Activated CD4-positive, alpha-beta T cell treated with anti-CD3 and anti-CD28 coated beads, Interleukin-2, amount 50 U/mL, for 48 hours (primary cell): ENCODE results near the gene COX15.
A peak's percentile ranks its signal among the peaks of the same experiment; 100 is the strongest.
"Not testable (repeated sequence)": the region's sequence is repeated elsewhere in the genome, so short reads cannot be mapped to it uniquely, and the experiment has no call there.

Experiments used
- DNase-seq, 2 experiments: peaks; one replicate each; pipeline ENCODE4 v3.0.0-alpha.2; 2020

The COX15 gene

DNA sequence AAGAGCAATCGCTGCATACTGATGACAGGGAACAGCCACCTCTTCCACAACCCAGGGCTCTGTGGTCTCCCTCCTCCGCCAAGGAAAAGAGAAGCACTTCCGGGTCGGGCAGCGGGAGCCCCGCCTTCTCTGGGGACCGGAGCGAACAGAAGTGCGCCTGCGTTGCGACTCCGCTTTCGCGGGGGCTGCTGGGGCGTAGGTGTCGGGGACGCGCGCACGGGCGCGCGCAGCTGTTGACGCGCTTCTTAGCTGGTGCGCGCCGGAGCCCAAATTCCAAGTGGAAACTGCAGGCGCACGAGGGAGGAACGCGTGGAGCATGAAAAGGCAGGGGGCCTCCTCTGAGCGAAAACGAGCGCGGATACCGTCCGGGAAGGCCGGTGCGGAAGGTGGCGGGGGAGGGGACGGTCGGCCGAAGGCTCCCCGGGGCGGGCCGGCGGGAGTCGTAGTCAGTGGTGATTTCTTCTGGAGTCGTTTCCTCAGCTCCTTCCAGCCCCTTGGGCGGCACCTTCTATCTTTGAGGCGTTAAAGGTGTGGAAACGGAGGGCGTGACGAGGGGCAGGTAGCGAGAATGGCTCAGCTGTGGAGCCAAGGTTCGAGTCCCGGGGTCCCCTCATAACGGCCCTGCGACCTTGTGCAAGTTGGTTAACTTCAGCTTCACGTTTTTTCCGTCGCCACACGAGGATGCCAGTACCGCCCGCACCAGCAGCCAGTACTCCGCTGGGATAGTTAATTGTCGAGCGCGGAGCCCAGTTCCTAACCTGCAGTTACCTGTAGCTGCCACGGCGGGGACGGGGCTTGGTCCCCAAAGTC lies at the start of gene COX15, which contains the start of gene CUTC:
COX15 (minus strand) TSS at position 95 of the 810 bp plus-strand sequence; CDS start at position 17, 78 bp downstream.
CUTC (plus strand) TSS at position 202 of the 810 bp plus-strand sequence; CDS start at position 317, 115 bp downstream.
- peak; percentile 94 to 96 for DNase-seq

DNA sequence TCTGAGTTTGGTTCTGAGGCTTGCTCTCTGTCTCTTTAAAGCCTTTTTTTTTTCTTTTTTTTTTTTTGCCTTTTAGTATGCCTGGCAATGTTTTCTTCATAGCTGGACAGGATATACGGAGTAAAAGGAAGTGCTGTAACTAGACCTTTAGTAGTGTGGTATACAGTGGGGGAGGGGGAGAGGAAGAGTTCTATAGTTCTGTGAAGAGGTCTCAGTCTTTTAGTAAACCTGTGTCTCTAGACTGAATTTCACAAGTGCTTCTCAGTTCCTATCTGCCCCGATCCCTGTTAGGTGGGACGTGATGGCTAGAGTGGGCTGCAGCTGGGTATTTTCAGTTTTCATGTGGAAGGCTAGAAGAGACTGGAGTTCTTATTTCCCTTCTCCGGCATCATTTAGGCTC lies 47.4 kb upstream of the COX15 start:
- DNase-seq = no peak

DNA sequence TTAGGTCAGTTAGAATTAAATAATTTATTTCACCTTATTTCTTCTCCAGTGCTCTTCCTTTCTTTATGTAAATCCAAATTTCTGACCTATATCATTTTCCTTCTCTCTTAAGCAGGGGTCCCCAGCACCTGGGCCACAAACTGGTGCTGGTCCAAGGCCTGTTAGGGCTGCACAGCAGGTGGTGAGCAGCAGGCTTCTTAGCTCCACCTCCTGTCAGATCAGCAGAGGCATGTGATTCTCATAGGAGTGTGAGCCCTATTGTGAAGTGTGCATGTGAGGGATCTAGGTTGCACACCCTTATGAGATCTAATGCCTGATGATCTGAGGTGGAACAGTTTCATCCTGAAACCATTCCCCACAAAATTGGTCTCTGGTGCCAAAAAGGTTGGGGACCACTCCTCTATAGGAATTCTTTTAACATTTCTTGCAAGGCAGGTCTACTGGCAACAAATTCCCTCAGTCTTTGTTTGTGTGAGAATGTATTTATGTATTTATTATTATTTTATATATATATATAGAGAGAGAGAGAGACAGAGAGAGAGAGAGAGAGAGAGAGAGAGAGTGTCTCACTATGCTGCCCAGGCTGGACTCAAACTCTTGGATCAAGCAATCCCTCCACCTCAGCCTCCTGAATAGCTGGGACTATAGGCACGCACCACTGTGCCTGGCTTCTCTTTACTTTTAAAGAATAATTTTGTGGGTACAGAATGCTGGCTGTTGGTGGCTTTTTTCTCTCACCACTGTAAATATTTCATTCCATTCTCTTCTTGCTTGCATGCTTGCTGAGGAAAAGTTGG lies 46.2 kb upstream of the COX15 start:
- no peak for DNase-seq

GRCh38 chr10:99775850-99776249 lies 43.9 kb upstream of the COX15 start:
- DNase-seq = no peak

DNA sequence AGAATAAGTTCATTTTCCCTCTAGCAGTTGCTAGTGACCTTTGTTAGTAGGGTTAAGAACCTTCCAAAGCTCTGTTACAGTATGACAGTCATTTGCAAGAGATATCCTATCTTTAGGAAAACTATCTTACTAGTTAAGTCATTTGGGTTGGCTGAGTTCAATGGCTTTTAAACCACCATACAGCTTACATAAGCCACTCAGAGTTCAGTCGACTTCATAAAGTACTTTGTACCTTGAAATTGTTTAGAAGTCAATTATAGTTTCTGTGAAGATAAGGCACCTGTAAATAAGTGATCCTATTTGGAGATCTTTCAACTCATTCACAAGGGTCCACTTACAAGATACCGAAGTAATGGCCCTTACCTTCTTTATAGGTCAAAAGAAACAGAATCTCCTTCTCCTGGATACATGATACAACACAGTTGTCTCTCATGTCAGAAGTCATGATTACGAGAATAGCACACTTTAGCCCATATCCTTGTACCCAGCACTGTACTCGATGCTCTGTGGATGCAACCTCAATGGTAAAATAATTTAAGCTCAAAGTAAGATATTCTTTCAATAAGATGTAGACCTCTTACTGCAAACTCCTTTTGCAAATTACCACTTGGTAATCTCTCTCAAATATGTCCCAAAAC lies 38.6 kb upstream of the COX15 start:
- no peak for DNase-seq

DNA sequence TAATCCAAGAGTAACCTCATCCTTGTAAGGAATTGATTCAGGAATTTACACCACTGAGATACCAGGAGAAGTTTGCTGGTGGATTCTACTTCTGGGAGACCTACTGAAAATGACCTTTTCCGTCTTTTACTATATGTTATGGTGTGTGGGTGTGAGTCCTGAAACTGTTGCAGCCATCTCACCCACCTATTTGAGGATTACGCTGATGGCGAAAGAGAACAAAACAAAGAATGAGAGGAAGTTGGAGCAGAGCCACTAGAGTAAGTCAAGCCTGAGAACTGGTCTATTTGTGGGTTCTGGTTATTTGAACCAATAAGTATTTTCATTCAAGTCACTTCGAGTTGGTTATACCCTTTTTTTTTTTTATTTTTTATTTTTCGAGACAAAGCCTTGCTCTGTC lies 37.8 kb upstream of the COX15 start:
- DNase-seq = no peak

DNA sequence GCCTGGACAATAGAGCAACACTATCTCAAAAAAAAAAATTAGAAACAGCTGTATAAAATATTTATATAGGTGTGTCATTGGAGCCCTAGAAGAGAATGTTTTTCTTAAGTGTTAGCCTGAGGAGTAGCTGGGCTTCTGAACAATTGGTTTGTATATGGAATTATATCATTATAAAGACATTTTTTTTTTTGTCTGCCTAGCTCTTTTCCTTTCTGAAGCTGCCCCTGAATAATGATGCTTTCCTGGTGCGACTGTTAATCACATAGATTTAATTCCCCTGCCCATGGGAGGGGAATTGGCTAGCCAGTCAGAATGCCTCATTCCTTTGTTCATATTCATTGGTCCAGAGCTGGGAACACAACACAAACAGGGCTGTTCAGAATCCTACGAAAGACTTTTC lies 36.6 kb upstream of the COX15 start:
- DNase-seq = no peak

- DNase-seq = no peak
Measured at GRCh38 chr10:99767901-99768300, 36.0 kb upstream of the COX15 start.

GRCh38 chr10:99766302-99766681 lies 34.4 kb upstream of the COX15 start:
- DNase-seq = no peak

DNA sequence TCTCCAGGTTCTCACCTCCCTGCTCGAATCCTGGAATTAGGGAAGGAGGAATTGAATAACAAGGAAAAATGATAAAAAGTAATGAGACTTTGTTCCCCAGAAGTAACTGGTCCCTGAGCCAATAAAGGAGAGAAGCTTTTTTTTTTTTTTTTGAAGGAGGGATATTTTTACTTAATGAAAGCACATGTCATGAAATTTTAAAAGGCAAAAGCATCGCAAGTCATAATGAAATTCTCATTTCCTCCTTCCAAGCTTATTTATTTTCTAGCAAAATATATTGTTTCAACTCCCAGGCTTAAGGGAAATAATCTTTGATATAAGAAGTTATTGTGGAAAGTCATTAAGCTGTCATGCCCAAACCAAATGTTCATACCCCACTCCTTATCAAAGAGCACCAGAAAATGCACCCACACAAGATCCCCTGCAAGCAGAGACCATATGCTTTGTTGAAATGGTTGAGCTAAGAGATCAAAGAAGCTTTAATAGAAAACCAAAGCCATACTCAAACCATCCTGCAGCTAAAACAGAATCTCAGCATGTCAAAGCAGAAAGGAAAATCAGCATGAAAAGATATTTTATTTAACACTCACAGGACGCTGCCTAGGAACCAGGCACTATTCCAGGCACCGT lies 33.9 kb upstream of the COX15 start:
- no peak for DNase-seq

GRCh38 chr10:99761365-99761764 lies 29.4 kb upstream of the COX15 start:
- DNase-seq = no peak

GRCh38 chr10:99760321-99760720 lies 28.4 kb upstream of the COX15 start:
- no peak for DNase-seq

DNA sequence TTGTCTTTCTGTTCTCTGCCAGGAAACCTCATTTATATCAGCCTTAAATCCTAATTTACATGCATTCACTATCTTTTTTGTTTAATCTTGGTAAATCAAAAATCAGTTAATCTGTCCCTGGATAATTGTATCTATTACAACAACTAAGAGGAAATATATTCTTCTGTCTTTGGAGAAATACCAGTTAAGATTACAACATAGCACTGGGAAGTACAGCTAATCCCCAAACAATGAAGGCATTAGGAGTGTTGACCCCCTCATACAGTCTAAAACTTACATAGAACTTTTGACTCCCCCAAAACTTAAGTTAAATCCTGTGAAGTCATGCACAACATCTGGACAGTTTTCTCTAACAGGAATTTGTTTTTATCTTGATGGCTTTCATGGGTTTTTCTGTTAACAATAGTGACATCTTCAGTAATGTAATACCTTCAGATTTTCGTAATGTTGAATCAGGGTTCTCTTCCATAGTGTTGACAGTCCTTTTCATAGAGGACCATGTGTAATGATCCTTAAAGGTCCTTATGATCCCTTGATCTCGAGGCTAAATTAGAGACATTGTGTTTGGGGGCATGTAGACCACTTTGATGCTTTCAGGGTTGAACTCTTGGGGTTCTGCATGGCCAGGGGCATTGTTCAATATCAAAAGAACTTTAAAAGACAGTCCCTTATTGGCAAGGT lies 26.4 kb upstream of the COX15 start:
- no peak for DNase-seq

- DNase-seq = no peak
Measured at GRCh38 chr10:99756159-99756558, 24.2 kb upstream of the COX15 start.

DNA sequence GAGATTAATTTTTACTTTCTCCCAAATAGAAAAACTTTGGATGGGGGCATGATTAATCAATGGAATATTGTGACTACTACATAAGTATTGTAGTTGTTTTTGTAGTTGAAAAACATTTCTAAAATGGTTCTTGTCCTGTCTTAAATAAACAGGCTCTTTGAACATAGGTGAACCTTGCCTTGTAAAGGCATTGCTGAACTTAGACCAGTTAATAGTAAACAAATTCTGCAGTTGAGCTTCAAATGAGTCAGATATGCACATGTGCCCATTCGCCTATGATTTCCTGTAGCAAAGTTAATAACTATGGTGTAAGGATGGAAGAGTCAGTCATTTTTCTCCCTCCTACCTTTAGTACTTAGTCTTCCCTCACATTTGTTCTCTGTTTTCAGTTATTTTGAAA lies 22.7 kb upstream of the COX15 start:
- DNase-seq = no peak

DNA sequence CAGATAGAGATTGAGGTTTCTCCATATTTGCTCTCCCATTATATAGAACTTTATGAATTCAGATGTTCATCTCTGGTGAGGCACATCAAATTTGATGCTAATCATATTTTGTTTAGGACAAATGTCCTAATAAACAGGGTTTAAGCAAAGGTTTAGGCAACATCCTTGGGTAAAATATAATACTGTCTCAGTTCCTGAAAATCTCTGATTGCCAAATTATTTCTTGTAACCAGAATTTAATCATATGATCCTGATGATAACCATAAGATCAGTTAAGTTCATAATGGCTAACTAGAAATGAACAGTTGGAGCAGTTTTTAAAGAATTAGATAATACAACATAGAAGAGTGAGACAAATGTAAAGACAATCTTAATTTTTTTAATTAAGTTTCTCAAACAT lies 18.7 kb upstream of the COX15 start:
- no peak for DNase-seq

GRCh38 chr10:99748823-99749451 lies 17.0 kb upstream of the COX15 start:
- DNase-seq = no peak

DNA sequence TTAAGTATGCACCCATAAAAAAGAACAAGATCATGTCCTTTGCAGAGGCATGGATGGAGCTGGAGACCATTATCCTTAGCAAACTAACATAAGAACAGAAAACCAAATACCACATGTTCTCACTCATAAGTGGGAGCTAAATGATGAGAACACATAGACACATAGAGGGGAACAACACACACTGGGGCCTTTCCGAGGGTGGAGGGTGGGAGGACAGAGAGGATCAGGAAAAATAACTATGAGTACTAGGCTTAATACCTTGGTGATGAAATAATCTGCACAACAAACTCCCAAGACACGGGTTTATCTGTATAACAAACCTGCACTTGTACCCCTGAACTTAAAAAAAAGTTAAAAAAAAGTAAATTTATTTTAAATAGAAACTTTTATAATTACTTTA lies 14.2 kb upstream of the COX15 start:
- DNase-seq = not testable (repeated sequence)

DNA sequence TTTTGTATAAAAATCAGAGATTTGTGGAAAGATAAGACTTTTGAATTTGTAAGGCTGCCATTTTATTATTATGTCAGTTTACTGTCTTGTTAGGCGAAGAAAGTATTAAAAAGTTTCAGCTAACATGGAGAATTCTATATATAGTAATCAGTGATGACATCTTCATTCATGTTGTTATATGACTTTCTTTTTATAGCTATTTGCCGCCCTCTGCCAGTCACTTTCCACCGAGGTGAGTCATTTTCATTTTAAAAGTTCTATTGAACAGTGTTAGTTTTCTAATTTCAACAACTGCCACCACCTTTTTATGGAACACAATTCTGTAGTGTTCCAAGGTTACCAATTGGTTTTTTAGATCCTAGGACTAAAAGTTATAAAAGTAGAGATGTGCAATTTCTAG lies 11.9 kb upstream of the COX15 start:
- DNase-seq = no peak

- DNase-seq = no peak
Measured at GRCh38 chr10:99742701-99743100, 10.8 kb upstream of the COX15 start.

DNA sequence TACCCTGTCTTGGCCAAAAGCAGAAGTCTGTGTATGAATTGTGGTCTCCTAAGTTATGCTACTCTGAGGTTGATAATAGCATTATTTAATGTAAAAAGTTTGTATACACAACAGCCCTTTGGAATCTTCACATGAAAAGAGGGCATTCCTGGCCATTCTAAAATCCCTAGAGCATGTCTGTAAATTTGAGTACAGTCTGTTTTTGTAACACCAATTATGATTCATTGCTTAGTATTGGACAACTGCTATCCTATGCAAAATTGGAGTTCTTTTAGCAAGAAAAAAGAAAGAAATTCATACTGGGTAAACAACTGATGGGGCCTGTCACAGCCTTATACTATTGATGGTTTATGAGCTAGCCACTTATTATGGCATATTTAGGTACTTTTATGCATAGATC lies 10.3 kb upstream of the COX15 start:
- no peak for DNase-seq

DNA sequence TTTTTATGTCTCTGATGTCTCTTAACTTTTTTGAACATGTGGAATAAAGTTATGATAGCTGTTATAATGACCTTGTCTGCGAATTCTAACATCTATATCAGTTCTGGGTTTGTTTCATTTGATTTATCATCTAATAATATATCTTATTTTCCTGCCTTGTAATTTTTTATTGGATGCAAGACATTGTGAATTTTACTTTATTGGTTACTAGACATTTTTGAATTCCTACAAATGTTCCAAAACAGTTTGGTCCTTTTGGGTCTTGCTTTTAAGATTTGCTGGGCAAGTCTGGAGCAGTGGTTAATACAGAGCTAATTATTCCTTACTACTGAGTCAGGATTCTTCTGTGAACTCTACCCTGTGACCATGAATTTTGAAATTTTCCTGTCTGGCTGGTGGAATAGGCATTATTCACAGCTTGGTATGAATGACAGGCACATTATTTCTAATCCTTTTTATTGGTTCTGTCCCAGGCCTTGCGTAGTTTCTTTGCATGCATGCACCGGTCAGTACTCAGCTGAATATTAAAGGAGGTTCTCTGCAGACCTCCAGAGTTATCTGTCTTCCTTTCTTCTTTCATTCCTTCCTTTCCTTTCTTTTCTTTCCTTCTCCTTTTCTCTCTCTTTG lies 9.1 kb upstream of the COX15 start:
- no peak for DNase-seq
